Stromal cell of bone marrow (primary cell): ENCODE measurements around the gene KLHDC10.
"Not testable (repeated sequence)": the region's sequence is repeated elsewhere in the genome, so short reads cannot be mapped to it uniquely, and the experiment has no call there.

Source experiments
- DNase-seq: peaks from one replicate; pipeline ENCODE4 v3.0.0-alpha.2; 2012; ENCODE audit warnings: low read depth

Gene KLHDC10

GRCh38 chr7:130156140-130156539, 85.8 kb downstream of the KLHDC10 start:
- DNase-seq: no peak

GRCh38 chr7:130157700-130158099, 87.4 kb downstream of the KLHDC10 start:
- no peak for DNase-seq

GRCh38 chr7:130160023-130160422, 89.7 kb downstream of the KLHDC10 start:
- DNase-seq: no peak

GRCh38 chr7:130160455-130160854, 90.1 kb downstream of the KLHDC10 start:
- no peak for DNase-seq

GRCh38 chr7:130162196-130162595, 91.9 kb downstream of the KLHDC10 start:
- no peak for DNase-seq

- no peak for DNase-seq
Observed at GRCh38 chr7:130174237-130174959, 104.1 kb downstream of the KLHDC10 start.

GRCh38 chr7:130178251-130178650, 107.9 kb downstream of the KLHDC10 start:
- no peak for DNase-seq

- no peak for DNase-seq
Observed at GRCh38 chr7:130179631-130180030, 109.3 kb downstream of the KLHDC10 start.

GRCh38 chr7:130180571-130181262, 110.4 kb downstream of the KLHDC10 start:
- no peak for DNase-seq

GRCh38 chr7:130181263-130181605, 110.9 kb downstream of the KLHDC10 start:
- no peak for DNase-seq

- DNase-seq: no peak
Observed at GRCh38 chr7:130182990-130183389, 112.7 kb downstream of the KLHDC10 start.

GRCh38 chr7:130184349-130184748, 114.0 kb downstream of the KLHDC10 start:
- DNase-seq: not testable (repeated sequence)
